DND-41 (cell line): ENCODE data around the gene COG6.

Source experiments
- ATAC-seq: fragments of 200-7000 bp; cut with Tn5 transposase; 3 replicates; pipeline ENCODE4 v1.9.1; 2021; ENCODE audit warnings: low read depth; ENCODE audit not compliant: insufficient read depth
- DNase-seq: peaks from one replicate; pipeline ENCODE4 v3.0.0-alpha.2; 2020
- H2AFZ ChIP-seq: 2 replicates; pipeline ENCODE4 v1.6.0; 2012; ENCODE audit warnings: low read depth, low read length
- H3K27ac ChIP-seq: 2 replicates; pipeline ENCODE4 v1.5.1; 2012; ENCODE audit warnings: low read length, inconsistent platforms
- H3K27me3 ChIP-seq: fragments of 200-600 bp; sonication (generic); 2 replicates; pipeline ENCODE4 v1.6.0; 2012; ENCODE audit warnings: low read length, mild to moderate bottlenecking, inconsistent platforms; ENCODE audit not compliant: insufficient read depth, poor library complexity
- H3K36me3 ChIP-seq: 2 replicates; pipeline ENCODE4 v1.5.1; 2012; ENCODE audit warnings: low read length, inconsistent platforms; ENCODE audit not compliant: insufficient read depth
- H3K4me1 ChIP-seq: 2 replicates; pipeline ENCODE4 v1.5.1; 2012; ENCODE audit warnings: mild to moderate bottlenecking, low read length; ENCODE audit not compliant: insufficient read depth
- H3K4me2 ChIP-seq: 2 replicates; pipeline ENCODE4 v1.6.0; 2012; ENCODE audit warnings: mild to moderate bottlenecking, moderate library complexity, low read length, inconsistent platforms; ENCODE audit not compliant: insufficient read depth
- H3K4me3 ChIP-seq, 2 experiments: fragments of 200-600 bp in 1 of 2; shearing (Covaris generic) in 1 of 2; 2 replicates each; pipeline ENCODE4 v1.5.1; 2012 to 2016; ENCODE audit warnings: inconsistent platforms in 2 of 2, low read length in 2 of 2, mild to moderate bottlenecking in 2 of 2, low read depth in 1 of 2, moderate library complexity in 1 of 2
- H3K79me2 ChIP-seq: 2 replicates; pipeline ENCODE4 v1.6.0; 2012; ENCODE audit warnings: low read length, inconsistent platforms; ENCODE audit not compliant: insufficient read depth
- H3K9ac ChIP-seq: 2 replicates; pipeline ENCODE4 v1.6.0; 2012; ENCODE audit warnings: low read depth, mild to moderate bottlenecking, inconsistent platforms, low read length, moderate library complexity
- H3K9me3 ChIP-seq: 2 replicates; pipeline ENCODE4 v1.5.1; 2012; ENCODE audit warnings: low read length, moderate library complexity, mild to moderate bottlenecking, inconsistent platforms; ENCODE audit not compliant: insufficient read depth, severe bottlenecking
- H4K20me1 ChIP-seq: 2 replicates; pipeline ENCODE4 v1.6.0; 2012; ENCODE audit warnings: low read length; ENCODE audit not compliant: insufficient read depth
- EZH2 ChIP-seq: IDR thresholded peaks from 3 replicates; pipeline ENCODE4 v1.6.1; 2012; ENCODE audit warnings: borderline replicate concordance, low read depth, mild to moderate bottlenecking, moderate library complexity, low read length, inconsistent platforms; ENCODE audit not compliant: severe bottlenecking
- TF ChIP-seq, protein P1 (sequence below): IDR thresholded peaks from 2 replicates; pipeline ENCODE4 v1.5.1; 2012; ENCODE audit warnings: borderline replicate concordance, low read length, moderate library complexity, mild to moderate bottlenecking; ENCODE audit not compliant: poor library complexity, severe bottlenecking; ENCODE audit errors: extremely low read depth

COG6 gene

DNA sequence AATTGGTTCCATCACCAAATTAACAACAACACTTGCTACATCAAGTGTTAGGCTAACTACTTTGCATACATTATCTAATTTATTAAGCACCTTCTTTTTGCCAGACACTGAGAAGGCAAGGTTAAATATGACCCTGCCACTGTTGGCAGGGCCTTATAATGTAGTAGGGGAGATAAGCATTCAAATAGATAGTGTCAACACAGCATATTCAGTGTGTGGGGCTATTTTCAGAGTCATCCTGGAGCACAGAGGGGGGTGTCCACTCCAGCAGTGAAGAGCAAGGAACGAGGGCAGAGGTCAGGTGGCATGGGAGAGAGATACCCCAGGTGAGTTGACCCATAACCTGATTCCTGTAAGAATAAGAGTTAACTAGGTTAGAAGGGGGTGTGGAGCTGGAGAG, 121.6 kb downstream of the COG6 start:
- no peak overlapping the region for H3K27ac ChIP-seq
- no peak overlapping the region for H3K9ac ChIP-seq
- no peaks in the 10 kb centered on the region for H3K27me3 ChIP-seq
- DNase-seq (no peak), ATAC-seq (no peak)
- H3K9me3 ChIP-seq = no peaks in the 10 kb centered on the region
- no peak overlapping the region for H3K4me2 ChIP-seq
- H3K4me1 ChIP-seq = peaks cover 5% of the 10 kb centered on the region; the same call in 1 of the 2 replicates
- TF ChIP-seq, protein P1, sequence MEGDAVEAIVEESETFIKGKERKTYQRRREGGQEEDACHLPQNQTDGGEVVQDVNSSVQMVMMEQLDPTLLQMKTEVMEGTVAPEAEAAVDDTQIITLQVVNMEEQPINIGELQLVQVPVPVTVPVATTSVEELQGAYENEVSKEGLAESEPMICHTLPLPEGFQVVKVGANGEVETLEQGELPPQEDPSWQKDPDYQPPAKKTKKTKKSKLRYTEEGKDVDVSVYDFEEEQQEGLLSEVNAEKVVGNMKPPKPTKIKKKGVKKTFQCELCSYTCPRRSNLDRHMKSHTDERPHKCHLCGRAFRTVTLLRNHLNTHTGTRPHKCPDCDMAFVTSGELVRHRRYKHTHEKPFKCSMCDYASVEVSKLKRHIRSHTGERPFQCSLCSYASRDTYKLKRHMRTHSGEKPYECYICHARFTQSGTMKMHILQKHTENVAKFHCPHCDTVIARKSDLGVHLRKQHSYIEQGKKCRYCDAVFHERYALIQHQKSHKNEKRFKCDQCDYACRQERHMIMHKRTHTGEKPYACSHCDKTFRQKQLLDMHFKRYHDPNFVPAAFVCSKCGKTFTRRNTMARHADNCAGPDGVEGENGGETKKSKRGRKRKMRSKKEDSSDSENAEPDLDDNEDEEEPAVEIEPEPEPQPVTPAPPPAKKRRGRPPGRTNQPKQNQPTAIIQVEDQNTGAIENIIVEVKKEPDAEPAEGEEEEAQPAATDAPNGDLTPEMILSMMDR = no peak
- no peaks in the 10 kb centered on the region for H4K20me1 ChIP-seq
- H3K4me3 ChIP-seq = no peak overlapping the region
- H3K36me3 ChIP-seq = no peaks in the 10 kb centered on the region
- H3K79me2 ChIP-seq = no peaks in the 10 kb centered on the region
- H2AFZ ChIP-seq = no peak overlapping the region

DNA sequence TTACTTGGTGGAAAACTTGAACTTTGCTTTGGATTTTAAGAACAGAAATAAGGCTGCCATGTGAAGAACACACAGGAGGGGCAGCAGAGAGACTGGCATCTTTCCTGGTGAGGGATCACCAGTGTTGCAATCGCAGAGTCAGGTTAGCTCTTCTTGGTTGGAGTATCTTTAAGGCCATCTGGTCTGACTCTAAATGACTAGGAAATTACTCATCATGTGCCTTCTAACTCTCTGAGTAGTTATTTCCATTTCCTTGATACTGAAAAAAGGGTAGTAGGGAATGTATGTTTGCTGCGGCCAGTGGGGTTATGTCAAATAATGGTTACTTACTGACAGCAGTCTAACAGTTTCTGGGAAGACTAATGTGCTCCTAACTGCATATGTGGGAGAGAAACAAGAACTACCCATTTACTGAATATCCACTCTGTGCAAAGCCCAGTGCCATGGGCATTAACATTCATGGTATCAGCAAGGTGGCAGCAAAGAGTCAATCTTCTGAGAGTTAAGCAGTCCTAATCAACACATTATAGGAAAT, 122.1 kb downstream of the COG6 start:
- Histone ChIP-seq H3K9ac (no peak overlapping the region), H3K79me2 (no peaks in the 10 kb centered on the region), H3K9me3 (no peaks in the 10 kb centered on the region), H3K36me3 (no peaks in the 10 kb centered on the region), H3K4me1 (peaks cover 5% of the 10 kb centered on the region; the same call in 1 of the 2 replicates), H3K4me3 (no peak overlapping the region), H2AFZ (no peak overlapping the region), H4K20me1 (no peaks in the 10 kb centered on the region), H3K4me2 (no peak overlapping the region), H3K27me3 (no peaks in the 10 kb centered on the region), H3K27ac (no peak overlapping the region)
- ATAC-seq (peak; percentile 55; the same call in 1 of the 3 replicates), DNase-seq (no peak)
- TF ChIP-seq, protein P1 = peak; percentile 43
- TF ChIP-seq EZH2 = no peak

DNA sequence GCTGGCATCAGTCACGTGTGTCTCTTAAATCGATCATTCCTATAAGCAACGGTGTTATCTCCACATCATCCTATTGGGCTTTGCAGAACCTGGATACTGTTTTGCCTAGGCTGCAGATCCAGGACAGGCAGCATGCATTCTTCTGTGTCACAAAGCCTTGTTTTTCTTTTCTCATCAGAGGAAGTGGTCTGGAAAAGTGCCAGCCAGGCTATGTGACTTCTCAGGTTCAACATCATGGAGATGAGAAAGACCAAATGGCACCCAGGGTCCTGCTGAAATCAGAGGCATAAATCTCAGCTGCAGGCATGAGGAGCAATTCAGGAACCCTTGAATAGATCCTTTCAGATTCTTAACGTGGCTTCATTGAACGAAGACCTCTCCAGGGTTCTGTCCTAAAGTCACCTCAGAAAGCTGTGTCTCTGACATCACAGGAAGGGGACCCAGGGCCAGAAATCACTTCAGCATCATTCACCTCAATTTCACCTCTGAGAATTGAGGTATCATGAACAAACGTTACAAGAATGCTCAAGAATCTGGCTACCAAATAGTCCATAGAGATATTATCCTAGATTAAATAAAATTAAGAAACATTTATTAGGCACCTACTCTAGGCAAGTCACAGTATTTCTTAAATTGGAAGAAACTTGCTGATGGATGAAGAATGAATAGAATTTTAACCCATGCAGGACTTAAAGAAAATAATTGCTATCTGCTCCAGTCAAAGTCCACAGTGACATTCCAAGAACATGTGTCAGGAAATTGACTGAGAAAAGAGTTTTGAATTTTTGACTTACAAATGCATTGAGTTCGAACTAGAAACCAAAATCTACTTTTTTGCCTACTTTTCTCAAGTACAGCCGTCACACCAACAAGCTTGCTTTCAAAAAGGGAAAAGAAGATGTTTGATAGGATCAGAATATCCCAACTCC, 124.1 kb downstream of the COG6 start:
- DNase-seq (peak; percentile 36), ATAC-seq (0 out of 3 replicates have a peak, but pooled peaks have one; percentile 54)
- H3K27me3 ChIP-seq = no peaks in the 10 kb centered on the region
- H3K4me3 ChIP-seq = no peak overlapping the region
- H3K9ac ChIP-seq = no peak overlapping the region
- no peak overlapping the region for H2AFZ ChIP-seq
- TF ChIP-seq, protein P1 = no peak
- TF ChIP-seq EZH2 = no peak
- H4K20me1 ChIP-seq = no peaks in the 10 kb centered on the region
- H3K4me1 ChIP-seq = peaks cover 5% of the 10 kb centered on the region; the same call in 1 of the 2 replicates
- no peak overlapping the region for H3K4me2 ChIP-seq
- H3K27ac ChIP-seq = no peak overlapping the region
- no peaks in the 10 kb centered on the region for H3K79me2 ChIP-seq
- H3K9me3 ChIP-seq = no peaks in the 10 kb centered on the region
- H3K36me3 ChIP-seq = no peaks in the 10 kb centered on the region
